C4-2B (cell line): Measurements from ENCODE around the gene COL23A1.

Experiments used
- ZFX ChIP-seq: fragments of 450-650 bp; IDR thresholded peaks from 2 replicates; pipeline ENCODE4 v1.6.1; 2017
- TF ChIP-seq, protein P1 (sequence below): fragments of 450-650 bp; conservative IDR thresholded peaks from 2 replicates; pipeline ENCODE4 v1.5.1; 2017; ENCODE audit warnings: mild to moderate bottlenecking

DNA sequence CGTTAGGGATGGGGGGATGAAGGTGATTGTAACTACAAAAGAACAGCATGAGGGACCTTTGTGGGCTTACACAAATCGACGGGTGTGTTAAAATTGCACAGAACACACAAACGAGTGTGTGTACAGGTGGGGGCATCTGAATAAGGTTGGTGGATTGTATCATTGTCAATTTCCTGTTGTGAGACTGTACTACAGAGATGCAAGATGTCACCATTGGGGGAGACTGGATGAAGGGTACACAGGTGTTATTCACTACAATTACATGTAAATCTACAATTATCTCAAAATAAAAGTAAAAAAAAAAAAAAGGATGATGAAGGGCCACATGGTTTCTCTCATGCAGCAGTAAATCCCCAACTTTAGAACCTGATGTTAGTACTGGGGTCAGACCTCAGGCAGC is 326.1 kb downstream of the COL23A1 start:
- TF ChIP-seq, protein P1, sequence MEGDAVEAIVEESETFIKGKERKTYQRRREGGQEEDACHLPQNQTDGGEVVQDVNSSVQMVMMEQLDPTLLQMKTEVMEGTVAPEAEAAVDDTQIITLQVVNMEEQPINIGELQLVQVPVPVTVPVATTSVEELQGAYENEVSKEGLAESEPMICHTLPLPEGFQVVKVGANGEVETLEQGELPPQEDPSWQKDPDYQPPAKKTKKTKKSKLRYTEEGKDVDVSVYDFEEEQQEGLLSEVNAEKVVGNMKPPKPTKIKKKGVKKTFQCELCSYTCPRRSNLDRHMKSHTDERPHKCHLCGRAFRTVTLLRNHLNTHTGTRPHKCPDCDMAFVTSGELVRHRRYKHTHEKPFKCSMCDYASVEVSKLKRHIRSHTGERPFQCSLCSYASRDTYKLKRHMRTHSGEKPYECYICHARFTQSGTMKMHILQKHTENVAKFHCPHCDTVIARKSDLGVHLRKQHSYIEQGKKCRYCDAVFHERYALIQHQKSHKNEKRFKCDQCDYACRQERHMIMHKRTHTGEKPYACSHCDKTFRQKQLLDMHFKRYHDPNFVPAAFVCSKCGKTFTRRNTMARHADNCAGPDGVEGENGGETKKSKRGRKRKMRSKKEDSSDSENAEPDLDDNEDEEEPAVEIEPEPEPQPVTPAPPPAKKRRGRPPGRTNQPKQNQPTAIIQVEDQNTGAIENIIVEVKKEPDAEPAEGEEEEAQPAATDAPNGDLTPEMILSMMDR, result no peak
- no peak for TF ChIP-seq ZFX
